ENCODE results near the gene CAPNS2.

- TF ChIP-seq CTCF (IDR thresholded peaks at IDR 0.05 in 2 of 3, conservative IDR thresholded peaks at IDR 0.05 in 1 of 3; ENCODE audit: borderline replicate concordance in 1 of 3, insufficient read depth in 1 of 3, low read depth in 2 of 3, low read length in 2 of 3) (no peak), ZBTB33 (IDR thresholded peaks at IDR 0.05; ENCODE audit: extremely low read depth, insufficient replicate concordance, low read length) (no peak)
These were observed 11.0 kb upstream of the CAPNS2 start for GRCh38 chr16:55555436-55555835.

Data from HCT116 (cell line).